HepG2 (cell line): ENCODE measurements around the gene BIRC6. TPM values are rescaled to one million over a fixed set of nuclear protein-coding genes. Genes with fewer than 3 reads are reported as not detected.

Source experiments
- CEBPG ChIP-seq: IDR thresholded peaks from 2 replicates; pipeline ENCODE4 v1.6.1; 2016
- CENPX ChIP-seq: sonication (generic); formaldehyde crosslinking; IDR thresholded peaks from 2 replicates; pipeline ENCODE4 v1.9.0; 2021; ENCODE audit warnings: mild to moderate bottlenecking, missing genetic modification reagents, moderate library complexity
- CREM ChIP-seq, 2 experiments: sonication (generic) in 1 of 2; formaldehyde crosslinking in 1 of 2; IDR thresholded peaks; 2 replicates each; pipeline versions ENCODE4 v1.4.0 to v1.6.1; 2016 to 2020; ENCODE audit warnings: antibody characterized with exemption in 1 of 2, mild to moderate bottlenecking in 1 of 2, missing genetic modification reagents in 1 of 2
- ELF1 ChIP-seq: sonication (generic); formaldehyde crosslinking; IDR thresholded peaks from 2 replicates; pipeline ENCODE4 v1.4.0; 2020; ENCODE audit warnings: missing genetic modification reagents
- GATAD2A ChIP-seq: IDR thresholded peaks from 2 replicates; pipeline ENCODE4 v1.6.1; 2016
- POGZ ChIP-seq: sonication (generic); formaldehyde crosslinking; IDR thresholded peaks from 2 replicates; pipeline ENCODE4 v1.4.0; 2020; ENCODE audit warnings: mild to moderate bottlenecking, missing genetic modification reagents
- RBM39 ChIP-seq: fragments of 200-400 bp; formaldehyde crosslinking; IDR thresholded peaks from one replicate; pipeline ENCODE4 v1.6.1; 2018; ENCODE audit warnings: antibody characterized with exemption, mild to moderate bottlenecking, low read depth, low read length; ENCODE audit not compliant: poor library complexity, severe bottlenecking
- YEATS4 ChIP-seq: sonication (generic); formaldehyde crosslinking; IDR thresholded peaks from 2 replicates; pipeline ENCODE4 v1.4.0; 2020; ENCODE audit warnings: missing genetic modification reagents, borderline replicate concordance
- YY1 ChIP-seq: IDR thresholded peaks from 2 replicates; pipeline ENCODE4 v1.6.1; 2011; ENCODE audit warnings: low read length, low read depth, moderate library complexity, mild to moderate bottlenecking; ENCODE audit not compliant: insufficient read depth, insufficient replicate concordance
- ZNF44 ChIP-seq: sonication (generic); formaldehyde crosslinking; IDR thresholded peaks from 2 replicates; pipeline ENCODE4 v1.5.1; 2020; ENCODE audit warnings: mild to moderate bottlenecking, missing genetic modification reagents
- polyA plus RNA-seq, 8 experiments: library from polyadenylated mRNA; depleted of rRNA in 3 of 8; stranded (reverse) in 7 of 8; unstranded in 1 of 8; fragments of >200 nt; fragmentation: Illumina TruSeq in 4 of 8; extraction: Trizol in 4 of 8; gene quantifications; 2 replicates each; pipeline versions ENCODE4 v1.2.1 to v1.2.3, GENCODE V29; 2011 to 2016; ENCODE audit warnings: low read depth in 4 of 8, missing spikeins in 1 of 8, mixed read lengths in 1 of 8; ENCODE audit not compliant: insufficient read depth in 1 of 8
- total RNA-seq, 5 experiments: library from RNA; depleted of rRNA; stranded (reverse); fragments of >200 nt; fragmentation: Illumina TruSeq; extraction: Trizol; gene quantifications; 2 replicates each; pipeline ENCODE4 v1.2.3, GENCODE V29; 2016; ENCODE audit warnings: low read depth in 1 of 5
- TF ChIP-seq, protein P1 (sequence below), 2 experiments: sonication (generic) in 1 of 2; formaldehyde crosslinking in 1 of 2; IDR thresholded peaks; 2 replicates each; pipeline versions ENCODE4 v1.4.0 to v1.6.1; 2016 to 2020; ENCODE audit warnings: borderline replicate concordance in 1 of 2, low read depth in 1 of 2, mild to moderate bottlenecking in 1 of 2, missing genetic modification reagents in 1 of 2
- TF ChIP-seq, protein P2 (sequence below): sonication (generic); formaldehyde crosslinking; conservative IDR thresholded peaks from 2 replicates; pipeline ENCODE4 v1.8.0; 2022; ENCODE audit warnings: low read depth, missing genetic modification reagents
- TF ChIP-seq, protein P3 (sequence below): sonication (generic); formaldehyde crosslinking; IDR thresholded peaks from 2 replicates; pipeline ENCODE4 v1.4.0; 2020; ENCODE audit warnings: missing genetic modification reagents, borderline replicate concordance
- TF ChIP-seq, protein P4 (sequence below): sonication (generic); formaldehyde crosslinking; IDR thresholded peaks from 2 replicates; pipeline ENCODE4 v1.8.1; 2023; ENCODE audit warnings: mild to moderate bottlenecking, moderate library complexity, missing genetic modification reagents
- TF ChIP-seq, protein P5 (sequence below): sonication (generic); IDR thresholded peaks from 2 replicates; pipeline ENCODE4 v1.6.1; 2016; ENCODE audit warnings: low read depth, borderline replicate concordance

The BIRC6 gene
- total and polyA plus RNA-seq, 2 of the 13 experiments (the other 11 are each of a cell fraction or from before 2014, with no cell fraction given) = 65.6 to 120 TPM

DNA sequence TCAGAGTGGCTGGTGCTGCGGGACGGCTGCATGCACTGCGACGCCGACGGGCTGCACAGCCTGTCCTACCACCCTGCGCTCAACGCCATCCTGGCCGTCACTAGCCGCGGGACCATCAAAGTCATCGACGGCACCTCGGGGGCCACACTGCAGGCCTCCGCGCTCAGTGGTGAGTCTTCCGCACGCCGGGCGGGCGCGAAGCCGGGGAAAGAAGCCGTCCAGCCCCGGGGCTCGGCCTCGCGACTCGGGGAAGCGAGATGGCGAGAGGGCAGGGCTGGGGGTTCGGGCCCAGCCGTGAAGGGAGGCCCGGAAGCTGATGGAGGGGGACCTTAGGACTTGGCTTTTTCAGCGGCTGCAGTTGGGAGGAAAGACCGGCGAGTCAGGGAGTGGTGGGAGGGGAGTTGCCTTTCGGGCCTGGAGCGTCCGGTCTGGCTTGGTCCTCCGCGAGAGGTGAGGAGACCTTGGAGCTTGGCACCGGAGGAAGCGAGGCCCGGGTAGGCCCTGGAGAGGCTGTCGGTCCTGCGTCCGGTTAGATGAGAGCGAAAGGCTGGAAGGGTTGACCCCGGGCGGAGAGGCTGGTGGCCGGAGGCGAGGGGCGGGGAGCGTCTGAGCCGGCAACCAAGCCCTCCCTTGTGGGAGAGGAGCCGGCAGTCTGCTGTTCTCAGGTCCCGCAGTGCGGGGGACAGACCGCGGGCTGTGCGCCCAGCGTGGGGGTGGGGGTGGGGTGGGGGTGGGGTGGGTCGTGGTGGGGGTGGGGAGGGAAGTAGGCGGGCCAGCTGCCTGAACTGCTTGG is 691 bp downstream of the BIRC6 start (continued):
- TF ChIP-seq, protein P1, sequence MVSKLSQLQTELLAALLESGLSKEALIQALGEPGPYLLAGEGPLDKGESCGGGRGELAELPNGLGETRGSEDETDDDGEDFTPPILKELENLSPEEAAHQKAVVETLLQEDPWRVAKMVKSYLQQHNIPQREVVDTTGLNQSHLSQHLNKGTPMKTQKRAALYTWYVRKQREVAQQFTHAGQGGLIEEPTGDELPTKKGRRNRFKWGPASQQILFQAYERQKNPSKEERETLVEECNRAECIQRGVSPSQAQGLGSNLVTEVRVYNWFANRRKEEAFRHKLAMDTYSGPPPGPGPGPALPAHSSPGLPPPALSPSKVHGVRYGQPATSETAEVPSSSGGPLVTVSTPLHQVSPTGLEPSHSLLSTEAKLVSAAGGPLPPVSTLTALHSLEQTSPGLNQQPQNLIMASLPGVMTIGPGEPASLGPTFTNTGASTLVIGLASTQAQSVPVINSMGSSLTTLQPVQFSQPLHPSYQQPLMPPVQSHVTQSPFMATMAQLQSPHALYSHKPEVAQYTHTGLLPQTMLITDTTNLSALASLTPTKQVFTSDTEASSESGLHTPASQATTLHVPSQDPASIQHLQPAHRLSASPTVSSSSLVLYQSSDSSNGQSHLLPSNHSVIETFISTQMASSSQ (IDR thresholded peaks at IDR 0.05; ENCODE audit: low read depth) = no peak
- TF ChIP-seq, protein P1 (CRISPR knock-in tag; IDR thresholded peaks at IDR 0.05; ENCODE audit: borderline replicate concordance) = no peak
- TF ChIP-seq, protein P2, sequence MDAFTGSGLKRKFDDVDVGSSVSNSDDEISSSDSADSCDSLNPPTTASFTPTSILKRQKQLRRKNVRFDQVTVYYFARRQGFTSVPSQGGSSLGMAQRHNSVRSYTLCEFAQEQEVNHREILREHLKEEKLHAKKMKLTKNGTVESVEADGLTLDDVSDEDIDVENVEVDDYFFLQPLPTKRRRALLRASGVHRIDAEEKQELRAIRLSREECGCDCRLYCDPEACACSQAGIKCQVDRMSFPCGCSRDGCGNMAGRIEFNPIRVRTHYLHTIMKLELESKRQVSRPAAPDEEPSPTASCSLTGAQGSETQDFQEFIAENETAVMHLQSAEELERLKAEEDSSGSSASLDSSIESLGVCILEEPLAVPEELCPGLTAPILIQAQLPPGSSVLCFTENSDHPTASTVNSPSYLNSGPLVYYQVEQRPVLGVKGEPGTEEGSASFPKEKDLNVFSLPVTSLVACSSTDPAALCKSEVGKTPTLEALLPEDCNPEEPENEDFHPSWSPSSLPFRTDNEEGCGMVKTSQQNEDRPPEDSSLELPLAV (CRISPR knock-in tag) = no peak
- TF ChIP-seq, protein P3, sequence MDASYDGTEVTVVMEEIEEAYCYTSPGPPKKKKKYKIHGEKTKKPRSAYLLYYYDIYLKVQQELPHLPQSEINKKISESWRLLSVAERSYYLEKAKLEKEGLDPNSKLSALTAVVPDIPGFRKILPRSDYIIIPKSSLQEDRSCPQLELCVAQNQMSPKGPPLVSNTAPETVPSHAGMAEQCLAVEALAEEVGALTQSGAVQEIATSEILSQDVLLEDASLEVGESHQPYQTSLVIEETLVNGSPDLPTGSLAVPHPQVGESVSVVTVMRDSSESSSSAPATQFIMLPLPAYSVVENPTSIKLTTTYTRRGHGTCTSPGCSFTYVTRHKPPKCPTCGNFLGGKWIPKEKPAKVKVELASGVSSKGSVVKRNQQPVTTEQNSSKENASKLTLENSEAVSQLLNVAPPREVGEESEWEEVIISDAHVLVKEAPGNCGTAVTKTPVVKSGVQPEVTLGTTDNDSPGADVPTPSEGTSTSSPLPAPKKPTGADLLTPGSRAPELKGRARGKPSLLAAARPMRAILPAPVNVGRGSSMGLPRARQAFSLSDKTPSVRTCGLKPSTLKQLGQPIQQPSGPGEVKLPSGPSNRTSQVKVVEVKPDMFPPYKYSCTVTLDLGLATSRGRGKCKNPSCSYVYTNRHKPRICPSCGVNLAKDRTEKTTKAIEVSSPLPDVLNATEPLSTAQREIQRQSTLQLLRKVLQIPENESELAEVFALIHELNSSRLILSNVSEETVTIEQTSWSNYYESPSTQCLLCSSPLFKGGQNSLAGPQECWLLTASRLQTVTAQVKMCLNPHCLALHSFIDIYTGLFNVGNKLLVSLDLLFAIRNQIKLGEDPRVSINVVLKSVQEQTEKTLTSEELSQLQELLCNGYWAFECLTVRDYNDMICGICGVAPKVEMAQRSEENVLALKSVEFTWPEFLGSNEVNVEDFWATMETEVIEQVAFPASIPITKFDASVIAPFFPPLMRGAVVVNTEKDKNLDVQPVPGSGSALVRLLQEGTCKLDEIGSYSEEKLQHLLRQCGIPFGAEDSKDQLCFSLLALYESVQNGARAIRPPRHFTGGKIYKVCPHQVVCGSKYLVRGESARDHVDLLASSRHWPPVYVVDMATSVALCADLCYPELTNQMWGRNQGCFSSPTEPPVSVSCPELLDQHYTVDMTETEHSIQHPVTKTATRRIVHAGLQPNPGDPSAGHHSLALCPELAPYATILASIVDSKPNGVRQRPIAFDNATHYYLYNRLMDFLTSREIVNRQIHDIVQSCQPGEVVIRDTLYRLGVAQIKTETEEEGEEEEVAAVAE (CRISPR knock-in tag) = 0 out of 2 replicates have a peak, but pooled peaks have one; percentile 36
- TF ChIP-seq ELF1 = no peak
- no peak for TF ChIP-seq ZNF44 (CRISPR knock-in tag)
- no peak for TF ChIP-seq YY1
- TF ChIP-seq, protein P4, sequence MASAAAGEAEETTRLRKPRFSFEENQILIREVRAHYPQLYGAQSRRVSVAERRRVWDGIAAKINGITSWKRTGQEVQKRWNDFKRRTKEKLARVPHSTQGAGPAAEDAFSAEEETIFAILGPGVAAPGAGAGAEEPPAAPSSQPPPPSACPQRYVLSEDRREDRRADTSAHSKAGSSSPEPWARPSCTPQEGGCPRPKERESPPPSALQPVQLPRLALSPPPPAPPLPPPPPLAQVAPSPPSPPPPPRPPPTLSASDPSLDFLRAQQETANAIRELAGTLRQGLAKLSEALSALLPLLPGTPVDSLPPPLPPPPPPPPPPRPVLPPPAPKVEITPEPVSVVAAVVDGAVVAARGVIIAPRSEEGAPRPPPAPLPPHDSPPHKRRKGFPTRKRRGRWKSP = no peak
- TF ChIP-seq, protein P5, sequence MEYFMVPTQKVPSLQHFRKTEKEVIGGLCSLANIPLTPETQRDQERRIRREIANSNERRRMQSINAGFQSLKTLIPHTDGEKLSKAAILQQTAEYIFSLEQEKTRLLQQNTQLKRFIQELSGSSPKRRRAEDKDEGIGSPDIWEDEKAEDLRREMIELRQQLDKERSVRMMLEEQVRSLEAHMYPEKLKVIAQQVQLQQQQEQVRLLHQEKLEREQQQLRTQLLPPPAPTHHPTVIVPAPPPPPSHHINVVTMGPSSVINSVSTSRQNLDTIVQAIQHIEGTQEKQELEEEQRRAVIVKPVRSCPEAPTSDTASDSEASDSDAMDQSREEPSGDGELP = no peak
- TF ChIP-seq RBM39 = no peak
- no peak for TF ChIP-seq POGZ
- no peak; the same call in 1 of the 2 replicates for TF ChIP-seq YEATS4 (CRISPR knock-in tag)
- TF ChIP-seq GATAD2A (CRISPR knock-in tag) = no peak
- TF ChIP-seq CEBPG (CRISPR knock-in tag) = no peak
- TF ChIP-seq CENPX (CRISPR knock-in tag) = no peak
- TF ChIP-seq CREM (IDR thresholded peaks at IDR 0.05) = no peak
- peak; percentile 57; the same call in 1 of the 2 replicates for TF ChIP-seq CREM (CRISPR knock-in tag; IDR thresholded peaks at IDR 0.05)
